K562 (cell line): ENCODE data around the gene SIRT7. TPM values are rescaled to one million over a fixed set of nuclear protein-coding genes. Genes with fewer than 3 reads are reported as not detected.
A peak's percentile ranks its signal among the peaks of the same experiment; 100 is the strongest.

Experiments
- C11orf30 ChIP-seq: fragments of 450-650 bp; IDR thresholded peaks from 2 replicates; pipeline ENCODE4 v1.6.1; 2016; ENCODE audit warnings: low read depth, mild to moderate bottlenecking
- CEBPG ChIP-seq, 3 experiments: fragments of 200-800 bp in 1 of 3; sonication (Bioruptor generic) in 1 of 3; sonication (generic) in 1 of 3; formaldehyde crosslinking in 1 of 3; IDR thresholded peaks in 2 of 3; conservative IDR thresholded peaks in 1 of 3; 2 replicates each; pipeline versions ENCODE4 v1.6.1 to v1.8.0; 2016 to 2022; ENCODE audit warnings: missing compliant biosample characterization in 2 of 3, missing genetic modification characterization in 2 of 3, mild to moderate bottlenecking in 1 of 3, missing genetic modification reagents in 1 of 3
- GTF2E2 ChIP-seq: fragments of 200-800 bp; sonication (Bioruptor generic); IDR thresholded peaks from 2 replicates; pipeline ENCODE4 v1.6.1; 2016; ENCODE audit warnings: missing genetic modification characterization, missing compliant biosample characterization
- PTBP1 ChIP-seq: fragments of 200-400 bp; formaldehyde crosslinking; IDR thresholded peaks from 2 replicates; pipeline ENCODE4 v1.6.1; 2017; ENCODE audit warnings: low read depth, low read length
- TAF15 ChIP-seq: fragments of 200-400 bp; formaldehyde crosslinking; IDR thresholded peaks from 2 replicates; pipeline ENCODE4 v1.6.1; 2017; ENCODE audit warnings: mild to moderate bottlenecking, low read depth, low read length, moderate library complexity
- TAF7 ChIP-seq: fragments of 450-650 bp; IDR thresholded peaks from 2 replicates; pipeline ENCODE4 v1.6.1; 2016; ENCODE audit warnings: missing genetic modification characterization, missing compliant biosample characterization
- ZNF76 ChIP-seq: fragments of 250-450 bp; sonication (Bioruptor Pico); IDR thresholded peaks from 2 replicates; pipeline ENCODE4 v1.4.0; 2020; ENCODE audit warnings: mild to moderate bottlenecking, moderate library complexity, borderline replicate concordance
- polyA plus RNA-seq, 8 experiments: library from polyadenylated mRNA; depleted of rRNA in 4 of 8; stranded (reverse) in 5 of 8; unstranded in 3 of 8; fragments of >200 nt; fragmentation: Nextera tagmentation in 2 of 8; fragmentation: Illumina TruSeq in 1 of 8; extraction: Ambion mirVana in 2 of 8; extraction: Trizol in 1 of 8; gene quantifications; 2 replicates each; pipeline versions ENCODE4 v1.2.1 to v1.2.3, GENCODE V29; 2011 to 2014; ENCODE audit warnings: inconsistent platforms in 1 of 8, missing spikeins in 1 of 8
- total RNA-seq, 7 experiments: library from RNA; depleted of rRNA in 6 of 7; stranded (reverse); fragments of >200 nt in 6 of 7; fragmentation: Illumina TruSeq in 2 of 7; extraction: Trizol in 2 of 7; gene quantifications; 2 replicates each; pipeline versions ENCODE4 v1.2.1 to v1.2.3, GENCODE V29; 2011 to 2021; ENCODE audit warnings: low replicate concordance in 1 of 7
- TF ChIP-seq, protein P1 (sequence below): fragments of 250-450 bp; sonication (Bioruptor Pico); IDR thresholded peaks from 2 replicates; pipeline ENCODE4 v1.5.0; 2021
- TF ChIP-seq, protein P2 (sequence below): fragments of 450-650 bp; IDR thresholded peaks from 2 replicates; pipeline ENCODE4 v1.6.1; 2016; ENCODE audit warnings: borderline replicate concordance
- TF ChIP-seq, protein P3 (sequence below): fragments of 250-450 bp; sonication (Bioruptor Pico); IDR thresholded peaks from 2 replicates; pipeline ENCODE4 v1.8.0; 2021; ENCODE audit warnings: moderate library complexity, mild to moderate bottlenecking, inconsistent platforms
- TF ChIP-seq, protein P4 (sequence below): fragments of 250-450 bp; sonication (Bioruptor Pico); IDR thresholded peaks from 2 replicates; pipeline ENCODE4 v1.8.0; 2022; ENCODE audit warnings: inconsistent platforms

SIRT7 gene
- total and polyA plus RNA-seq, 9 of the 15 experiments (the other 6 are each of a cell fraction or from before 2014, with no cell fraction given), result 1.6 to 54.8 (median 20.3) TPM

DNA sequence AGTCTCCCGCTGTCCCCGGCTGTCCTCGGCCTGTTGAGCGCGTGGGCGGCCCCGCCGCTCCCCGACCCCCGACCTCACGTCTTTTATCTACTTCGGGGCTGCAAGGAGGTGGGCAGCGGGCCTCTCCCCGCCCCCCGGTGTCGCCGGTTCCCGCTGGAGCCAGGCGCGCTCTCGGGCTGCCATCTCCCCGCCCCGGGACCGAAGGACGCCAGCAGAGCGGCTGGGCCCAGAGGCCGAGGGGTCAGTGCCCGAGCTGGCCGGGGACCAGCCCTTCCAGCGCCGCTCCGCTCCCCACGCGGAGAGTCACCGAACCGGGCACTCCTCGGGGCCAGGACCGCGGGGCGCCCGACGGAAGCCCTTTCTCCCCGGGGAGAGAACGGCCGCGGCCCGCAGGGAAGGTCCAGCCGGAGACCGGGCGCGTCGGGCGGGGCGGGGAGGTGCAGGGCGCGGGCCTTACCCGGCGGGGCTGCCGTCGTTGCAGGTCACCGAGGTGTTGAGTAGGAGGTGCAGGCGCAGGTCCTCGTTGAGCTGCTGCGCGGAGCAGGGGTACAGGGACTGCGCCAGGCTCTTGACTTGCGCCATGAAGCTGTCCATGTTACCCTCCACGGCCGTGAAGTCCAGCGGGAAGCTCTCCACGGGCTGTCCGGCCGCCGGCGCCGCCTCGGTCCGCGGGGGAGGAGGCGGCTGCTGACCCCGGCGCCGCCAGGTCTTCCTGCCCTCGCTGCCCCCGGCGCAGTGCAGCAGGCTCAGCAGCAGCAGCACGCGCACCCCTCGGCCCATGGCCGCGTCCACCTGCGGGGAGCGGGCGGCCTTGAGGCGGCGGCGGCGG is 42.4 kb upstream of the SIRT7 start (continued):
- TF ChIP-seq, protein P1, sequence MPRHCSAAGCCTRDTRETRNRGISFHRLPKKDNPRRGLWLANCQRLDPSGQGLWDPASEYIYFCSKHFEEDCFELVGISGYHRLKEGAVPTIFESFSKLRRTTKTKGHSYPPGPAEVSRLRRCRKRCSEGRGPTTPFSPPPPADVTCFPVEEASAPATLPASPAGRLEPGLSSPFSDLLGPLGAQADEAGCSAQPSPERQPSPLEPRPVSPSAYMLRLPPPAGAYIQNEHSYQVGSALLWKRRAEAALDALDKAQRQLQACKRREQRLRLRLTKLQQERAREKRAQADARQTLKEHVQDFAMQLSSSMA, result 0 out of 2 replicates have a peak, but pooled peaks have one; percentile 5
- TF ChIP-seq TAF15 (no peak), TAF7 (tag) (no peak), CEBPG (CRISPR knock-in tag; IDR thresholded peaks at IDR 0.05) (peak; percentile 19; the same call in 1 of the 2 replicates), CEBPG (tag; conservative IDR thresholded peaks at IDR 0.05 in 1 of 2, IDR thresholded peaks at IDR 0.05 in 1 of 2) (no peak), PTBP1 (no peak), GTF2E2 (tag) (no peak), ZNF76 (no peak), C11orf30 (no peak)
- TF ChIP-seq, protein P2, sequence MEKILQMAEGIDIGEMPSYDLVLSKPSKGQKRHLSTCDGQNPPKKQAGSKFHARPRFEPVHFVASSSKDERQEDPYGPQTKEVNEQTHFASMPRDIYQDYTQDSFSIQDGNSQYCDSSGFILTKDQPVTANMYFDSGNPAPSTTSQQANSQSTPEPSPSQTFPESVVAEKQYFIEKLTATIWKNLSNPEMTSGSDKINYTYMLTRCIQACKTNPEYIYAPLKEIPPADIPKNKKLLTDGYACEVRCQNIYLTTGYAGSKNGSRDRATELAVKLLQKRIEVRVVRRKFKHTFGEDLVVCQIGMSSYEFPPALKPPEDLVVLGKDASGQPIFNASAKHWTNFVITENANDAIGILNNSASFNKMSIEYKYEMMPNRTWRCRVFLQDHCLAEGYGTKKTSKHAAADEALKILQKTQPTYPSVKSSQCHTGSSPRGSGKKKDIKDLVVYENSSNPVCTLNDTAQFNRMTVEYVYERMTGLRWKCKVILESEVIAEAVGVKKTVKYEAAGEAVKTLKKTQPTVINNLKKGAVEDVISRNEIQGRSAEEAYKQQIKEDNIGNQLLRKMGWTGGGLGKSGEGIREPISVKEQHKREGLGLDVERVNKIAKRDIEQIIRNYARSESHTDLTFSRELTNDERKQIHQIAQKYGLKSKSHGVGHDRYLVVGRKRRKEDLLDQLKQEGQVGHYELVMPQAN, result no peak
- TF ChIP-seq, protein P3, sequence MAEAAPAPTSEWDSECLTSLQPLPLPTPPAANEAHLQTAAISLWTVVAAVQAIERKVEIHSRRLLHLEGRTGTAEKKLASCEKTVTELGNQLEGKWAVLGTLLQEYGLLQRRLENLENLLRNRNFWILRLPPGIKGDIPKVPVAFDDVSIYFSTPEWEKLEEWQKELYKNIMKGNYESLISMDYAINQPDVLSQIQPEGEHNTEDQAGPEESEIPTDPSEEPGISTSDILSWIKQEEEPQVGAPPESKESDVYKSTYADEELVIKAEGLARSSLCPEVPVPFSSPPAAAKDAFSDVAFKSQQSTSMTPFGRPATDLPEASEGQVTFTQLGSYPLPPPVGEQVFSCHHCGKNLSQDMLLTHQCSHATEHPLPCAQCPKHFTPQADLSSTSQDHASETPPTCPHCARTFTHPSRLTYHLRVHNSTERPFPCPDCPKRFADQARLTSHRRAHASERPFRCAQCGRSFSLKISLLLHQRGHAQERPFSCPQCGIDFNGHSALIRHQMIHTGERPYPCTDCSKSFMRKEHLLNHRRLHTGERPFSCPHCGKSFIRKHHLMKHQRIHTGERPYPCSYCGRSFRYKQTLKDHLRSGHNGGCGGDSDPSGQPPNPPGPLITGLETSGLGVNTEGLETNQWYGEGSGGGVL (CRISPR knock-in tag), result no peak
- TF ChIP-seq, protein P4, sequence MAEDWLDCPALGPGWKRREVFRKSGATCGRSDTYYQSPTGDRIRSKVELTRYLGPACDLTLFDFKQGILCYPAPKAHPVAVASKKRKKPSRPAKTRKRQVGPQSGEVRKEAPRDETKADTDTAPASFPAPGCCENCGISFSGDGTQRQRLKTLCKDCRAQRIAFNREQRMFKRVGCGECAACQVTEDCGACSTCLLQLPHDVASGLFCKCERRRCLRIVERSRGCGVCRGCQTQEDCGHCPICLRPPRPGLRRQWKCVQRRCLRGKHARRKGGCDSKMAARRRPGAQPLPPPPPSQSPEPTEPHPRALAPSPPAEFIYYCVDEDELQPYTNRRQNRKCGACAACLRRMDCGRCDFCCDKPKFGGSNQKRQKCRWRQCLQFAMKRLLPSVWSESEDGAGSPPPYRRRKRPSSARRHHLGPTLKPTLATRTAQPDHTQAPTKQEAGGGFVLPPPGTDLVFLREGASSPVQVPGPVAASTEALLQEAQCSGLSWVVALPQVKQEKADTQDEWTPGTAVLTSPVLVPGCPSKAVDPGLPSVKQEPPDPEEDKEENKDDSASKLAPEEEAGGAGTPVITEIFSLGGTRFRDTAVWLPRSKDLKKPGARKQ (CRISPR knock-in tag), result no peak
